Stimulated activated effector memory CD8-positive, alpha-beta T cell treated with anti-CD3 and anti-CD28 coated beads, Interleukin-12 subunit alpha, Interleukin-12 subunit beta, amount 100 ng/mL, for 72 hours (primary cell): ENCODE measurements around the gene ERCC6L2.
A peak's percentile ranks its signal among the peaks of the same experiment; 100 is the strongest.

ENCODE experiments used
- ATAC-seq: fragments of 150-1000 bp; cut with Tn5 transposase; 2 replicates; pipeline ENCODE4 v1.10.0; 2021
- DNase-seq, 2 donors: peaks; one replicate each; pipeline ENCODE4 v3.0.0; 2021 to 2022; ENCODE audit warnings: low spot score in 2 of 2
- H3K27ac Mint-ChIP-seq: one replicate; pipeline ENCODE4 v1.8.0; 2022; ENCODE audit warnings: mild to moderate bottlenecking, mixed read lengths
- H3K36me3 Mint-ChIP-seq: one replicate; pipeline ENCODE4 v1.8.0; 2022; ENCODE audit warnings: mild to moderate bottlenecking, mixed read lengths
- H3K4me1 Mint-ChIP-seq: one replicate; pipeline ENCODE4 v1.8.0; 2022; ENCODE audit warnings: mixed read lengths
- H3K4me3 Mint-ChIP-seq: one replicate; pipeline ENCODE4 v1.8.0; 2022; ENCODE audit warnings: mild to moderate bottlenecking, mixed read lengths
- H3K9me3 Mint-ChIP-seq: one replicate; pipeline ENCODE4 v1.8.0; 2022; ENCODE audit warnings: mixed read lengths

ERCC6L2 gene

GRCh38 chr9:95930277-95930676 lies 54.8 kb downstream of the ERCC6L2 start:
- Mint-ChIP-seq H3K27ac (no peak overlapping the region), H3K4me1 (no peaks in the 10 kb centered on the region), H3K4me3 (no peak overlapping the region), H3K9me3 (no peaks in the 10 kb centered on the region), H3K36me3 (peaks cover 61% of the 10 kb centered on the region)
- no peak for DNase-seq
- ATAC-seq = no peak

- no peak for ATAC-seq
Observed at GRCh38 chr9:95935861-95936578, 60.5 kb downstream of the ERCC6L2 start.

DNA sequence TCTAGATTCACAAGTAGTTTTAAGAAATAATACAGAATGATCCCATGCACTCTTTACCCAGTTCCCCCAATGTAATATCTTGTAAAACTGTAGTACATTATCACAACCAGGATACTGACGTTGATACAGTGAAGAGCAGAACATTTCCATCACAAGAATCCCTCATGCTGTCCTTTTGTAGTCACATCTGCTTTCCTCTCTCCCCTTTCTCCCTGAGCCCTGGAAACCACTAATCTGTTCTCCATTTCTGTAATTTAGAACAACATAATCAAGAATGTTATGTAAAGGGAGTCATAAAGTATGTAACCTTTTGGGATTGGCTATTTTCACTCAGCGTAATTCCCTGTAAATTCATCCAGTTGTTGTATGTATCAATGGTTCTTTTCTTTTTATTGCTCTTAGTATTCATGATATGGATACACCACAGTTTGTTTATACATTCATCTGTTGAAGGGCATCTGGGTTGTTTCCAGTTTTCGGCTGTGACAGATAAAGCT lies 61.1 kb downstream of the ERCC6L2 start:
- no peak overlapping the region for H3K4me3 Mint-ChIP-seq
- DNase-seq (no peak), ATAC-seq (no peak)
- peaks cover 6% of the 10 kb centered on the region for H3K9me3 Mint-ChIP-seq
- peaks cover 7% of the 10 kb centered on the region for H3K4me1 Mint-ChIP-seq
- peaks cover 37% of the 10 kb centered on the region for H3K36me3 Mint-ChIP-seq
- no peak overlapping the region for H3K27ac Mint-ChIP-seq

More at GRCh38 chr9:95935861-95936578, 60.5 kb downstream of the ERCC6L2 start:
- no peak overlapping the region for H3K27ac Mint-ChIP-seq
- H3K9me3 Mint-ChIP-seq = peaks cover 6% of the 10 kb centered on the region
- no peak for DNase-seq
- H3K4me3 Mint-ChIP-seq = no peak overlapping the region
- peaks cover 37% of the 10 kb centered on the region for H3K36me3 Mint-ChIP-seq
- H3K4me1 Mint-ChIP-seq = peaks cover 7% of the 10 kb centered on the region

- peaks cover 37% of the 10 kb centered on the region for H3K36me3 Mint-ChIP-seq
- no peak for DNase-seq
- peaks cover 7% of the 10 kb centered on the region for H3K4me1 Mint-ChIP-seq
- H3K9me3 Mint-ChIP-seq = peaks cover 6% of the 10 kb centered on the region
- no peak for ATAC-seq
- no peak overlapping the region for H3K4me3 Mint-ChIP-seq
- no peak overlapping the region for H3K27ac Mint-ChIP-seq
Observed at GRCh38 chr9:95937131-95937530, 61.6 kb downstream of the ERCC6L2 start.

DNA sequence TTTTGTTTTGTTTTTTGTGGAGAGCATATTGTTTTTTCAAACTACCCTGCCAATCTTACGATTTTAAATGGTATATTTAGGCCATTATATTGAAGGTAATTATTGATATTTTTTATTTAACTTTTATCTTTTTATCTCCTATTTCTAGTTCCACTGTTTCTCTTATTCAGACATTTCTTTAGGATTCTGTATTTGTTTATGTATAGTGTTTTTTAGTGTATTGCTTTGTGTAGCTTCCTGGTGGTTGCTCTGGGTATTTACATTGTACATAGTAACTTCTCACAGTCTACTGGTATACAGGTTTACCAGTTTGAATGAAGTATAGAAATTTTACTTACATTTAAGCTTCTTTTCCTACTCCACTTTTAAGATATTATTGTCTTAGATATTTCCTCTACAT lies 63.2 kb downstream of the ERCC6L2 start:
- Mint-ChIP-seq H3K9me3 (peaks cover 6% of the 10 kb centered on the region), H3K27ac (no peak overlapping the region), H3K4me1 (peaks cover 7% of the 10 kb centered on the region), H3K4me3 (no peak overlapping the region), H3K36me3 (peaks cover 37% of the 10 kb centered on the region)
- DNase-seq (no peak), ATAC-seq (no peak)

DNA sequence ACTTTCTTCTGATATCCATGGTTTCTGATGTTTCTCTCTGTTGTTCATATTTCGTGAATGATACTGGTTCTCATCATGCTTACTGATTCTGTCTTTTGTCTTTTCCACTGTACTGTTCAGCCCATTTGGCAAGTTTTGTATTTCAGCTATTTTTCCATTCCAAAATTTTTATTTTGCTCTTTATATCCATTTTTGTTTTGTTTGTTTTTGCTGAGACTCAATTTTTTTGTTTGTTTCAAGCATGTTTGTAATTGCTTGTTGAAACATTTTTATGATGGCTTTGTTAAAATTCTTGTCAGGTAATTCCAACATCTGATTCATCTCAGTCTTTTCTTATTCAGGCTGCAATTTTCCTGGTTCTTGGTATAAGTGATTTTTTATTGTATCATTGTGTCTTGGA lies 64.0 kb downstream of the ERCC6L2 start:
- peaks cover 6% of the 10 kb centered on the region for H3K9me3 Mint-ChIP-seq
- ATAC-seq = no peak
- H3K4me1 Mint-ChIP-seq = peaks cover 7% of the 10 kb centered on the region
- no peak for DNase-seq
- peaks cover 42% of the 10 kb centered on the region for H3K36me3 Mint-ChIP-seq
- no peak overlapping the region for H3K4me3 Mint-ChIP-seq
- H3K27ac Mint-ChIP-seq = no peak overlapping the region

GRCh38 chr9:95940265-95940664 lies 64.8 kb downstream of the ERCC6L2 start:
- H3K36me3 Mint-ChIP-seq = peaks cover 46% of the 10 kb centered on the region
- peaks cover 7% of the 10 kb centered on the region for H3K4me1 Mint-ChIP-seq
- H3K9me3 Mint-ChIP-seq = peaks cover 6% of the 10 kb centered on the region
- no peak overlapping the region for H3K27ac Mint-ChIP-seq
- DNase-seq (no peak), ATAC-seq (no peak)
- H3K4me3 Mint-ChIP-seq = no peak overlapping the region

- DNase-seq = no peak
- peaks cover 9% of the 10 kb centered on the region for H3K9me3 Mint-ChIP-seq
- H3K36me3 Mint-ChIP-seq = peaks cover 46% of the 10 kb centered on the region
- H3K27ac Mint-ChIP-seq = peak overlapping the region; percentile 50
- no peak for ATAC-seq
- no peak overlapping the region for H3K4me3 Mint-ChIP-seq
- peaks cover 7% of the 10 kb centered on the region for H3K4me1 Mint-ChIP-seq
Observed at GRCh38 chr9:95942016-95942415, 66.5 kb downstream of the ERCC6L2 start.

GRCh38 chr9:95947118-95947517 lies 71.6 kb downstream of the ERCC6L2 start:
- Mint-ChIP-seq H3K4me1 (peaks cover 9% of the 10 kb centered on the region), H3K36me3 (peaks cover 34% of the 10 kb centered on the region), H3K9me3 (peaks cover 10% of the 10 kb centered on the region), H3K27ac (no peak overlapping the region), H3K4me3 (no peak overlapping the region)
- DNase-seq = no peak
- no peak for ATAC-seq

DNA sequence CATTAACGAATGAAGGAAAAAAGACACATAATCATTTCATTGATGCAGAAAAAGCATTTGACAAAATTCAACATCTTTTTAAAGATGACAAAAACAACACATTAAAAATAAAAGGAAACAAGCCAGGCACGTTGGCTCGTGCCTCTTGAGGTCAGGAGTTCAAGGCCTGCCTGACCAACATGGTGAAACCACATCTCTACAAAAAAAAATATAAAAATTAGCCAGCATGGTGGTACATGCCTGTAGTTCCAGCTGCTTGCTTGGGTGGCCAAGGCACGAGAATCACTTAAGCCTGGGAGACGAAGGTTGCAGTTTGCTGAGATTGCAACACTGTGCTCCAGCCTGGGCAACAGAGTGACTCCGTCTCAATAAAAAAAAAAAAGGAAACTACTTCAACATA lies 77.0 kb downstream of the ERCC6L2 start:
- ATAC-seq = no peak
- Mint-ChIP-seq H3K9me3 (peaks cover 7% of the 10 kb centered on the region), H3K4me3 (no peak overlapping the region), H3K36me3 (peaks cover 6% of the 10 kb centered on the region), H3K27ac (no peak overlapping the region), H3K4me1 (peaks cover 19% of the 10 kb centered on the region)
- no peak for DNase-seq

GRCh38 chr9:95953986-95954385 lies 78.5 kb downstream of the ERCC6L2 start:
- Mint-ChIP-seq H3K9me3 (peaks cover 3% of the 10 kb centered on the region), H3K4me1 (peaks cover 19% of the 10 kb centered on the region), H3K4me3 (no peak overlapping the region), H3K36me3 (peaks cover 15% of the 10 kb centered on the region), H3K27ac (peak overlapping the region; percentile 11)
- DNase-seq (no peak), ATAC-seq (peak; percentile 76)

DNA sequence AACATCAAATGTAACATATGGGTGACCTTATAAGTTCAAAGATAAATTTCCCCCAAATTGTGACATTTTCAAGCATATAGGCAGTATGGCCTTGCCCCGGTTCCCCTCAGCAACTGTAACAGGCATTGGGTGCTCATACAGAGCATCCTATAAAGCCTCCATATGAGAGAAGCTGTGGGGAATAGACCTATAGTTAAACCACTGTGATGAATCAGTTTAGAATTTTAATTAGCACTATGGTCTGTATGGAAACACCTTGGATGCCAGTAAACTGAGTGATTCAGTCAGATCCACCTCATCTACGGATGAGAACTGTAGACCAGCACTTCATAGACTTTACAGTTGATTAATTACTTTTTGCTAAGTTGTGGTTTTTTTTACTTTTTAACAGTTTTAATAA lies 79.4 kb downstream of the ERCC6L2 start:
- Mint-ChIP-seq H3K4me3 (no peak overlapping the region), H3K27ac (peak overlapping the region; percentile 11), H3K9me3 (peaks cover 3% of the 10 kb centered on the region), H3K36me3 (peaks cover 9% of the 10 kb centered on the region), H3K4me1 (peaks cover 19% of the 10 kb centered on the region)
- ATAC-seq (peak; percentile 99), DNase-seq (no peak)

DNA sequence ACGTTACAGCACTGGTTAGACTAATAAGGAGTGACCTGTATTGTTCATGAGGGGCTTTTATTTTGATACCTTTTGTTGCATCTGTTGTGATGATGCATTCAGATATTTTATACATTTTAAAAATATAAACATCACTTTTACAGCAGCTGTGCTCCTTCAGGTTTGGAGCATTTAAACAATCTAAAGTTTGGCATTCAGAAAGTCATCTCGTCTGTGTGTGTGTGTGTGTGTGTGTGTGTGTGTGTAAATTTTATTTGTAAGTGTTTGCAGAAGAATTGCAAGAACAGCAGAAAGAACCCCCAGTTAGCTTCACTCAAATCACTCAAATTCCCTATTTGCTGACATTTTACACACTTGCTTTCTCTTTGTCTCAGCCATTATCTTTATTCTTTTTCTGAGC lies 87.4 kb downstream of the ERCC6L2 start:
- Mint-ChIP-seq H3K4me1 (no peaks in the 10 kb centered on the region), H3K9me3 (peaks cover 3% of the 10 kb centered on the region), H3K27ac (no peak overlapping the region), H3K4me3 (no peak overlapping the region), H3K36me3 (peaks cover 17% of the 10 kb centered on the region)
- ATAC-seq = no peak
- DNase-seq = no peak

GRCh38 chr9:95963659-95964058 lies 88.2 kb downstream of the ERCC6L2 start:
- ATAC-seq = no peak
- peaks cover 3% of the 10 kb centered on the region for H3K9me3 Mint-ChIP-seq
- peaks cover under 1% of the 10 kb centered on the region for H3K4me1 Mint-ChIP-seq

DNA sequence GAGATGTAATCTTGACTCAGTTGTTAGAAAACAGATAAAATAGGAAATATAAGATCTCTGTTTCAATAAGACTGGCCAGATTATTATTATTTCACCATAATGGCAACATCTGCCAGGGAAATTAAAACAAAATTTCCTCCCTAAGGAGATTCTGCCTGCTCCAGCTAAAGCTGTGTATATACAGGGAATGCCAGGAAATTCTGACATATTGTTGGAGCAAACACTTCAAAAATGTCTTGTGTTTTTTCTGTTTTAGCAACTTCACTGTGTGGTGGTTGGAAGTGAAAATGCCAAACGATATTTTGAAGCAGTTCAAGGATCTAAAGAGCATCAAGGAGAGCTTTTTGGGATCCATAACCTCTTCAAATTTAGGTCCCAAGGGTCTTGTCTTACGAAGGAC lies 90.8 kb downstream of the ERCC6L2 start:
- Mint-ChIP-seq H3K4me3 (no peak overlapping the region), H3K27ac (no peak overlapping the region), H3K36me3 (peaks cover 17% of the 10 kb centered on the region), H3K9me3 (peaks cover 3% of the 10 kb centered on the region), H3K4me1 (peaks cover 7% of the 10 kb centered on the region)
- no peak for DNase-seq
- ATAC-seq = no peak

More at GRCh38 chr9:95963659-95964058, 88.2 kb downstream of the ERCC6L2 start:
- Mint-ChIP-seq H3K4me3 (no peak overlapping the region), H3K27ac (no peak overlapping the region), H3K36me3 (peaks cover 10% of the 10 kb centered on the region)
- DNase-seq = no peak

DNA sequence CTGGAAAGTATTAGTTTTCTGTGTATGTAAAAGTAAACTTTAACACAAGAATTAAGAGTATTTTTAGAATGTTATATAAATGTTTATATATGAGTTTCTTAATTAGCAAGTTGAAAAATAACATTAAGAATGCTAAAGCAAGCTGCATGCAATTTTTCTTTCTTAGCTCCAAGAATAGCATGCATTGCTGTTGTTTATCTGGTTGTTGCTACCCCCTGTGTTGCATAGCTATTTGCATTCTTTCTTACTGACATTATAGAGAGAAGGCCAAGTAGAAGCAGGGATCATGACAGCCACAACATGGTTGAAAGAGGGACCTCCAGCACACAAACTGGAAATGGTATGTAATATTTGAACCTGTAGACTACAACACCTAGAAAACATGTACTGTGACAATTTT lies 94.8 kb downstream of the ERCC6L2 start:
- H3K36me3 Mint-ChIP-seq = peaks cover 32% of the 10 kb centered on the region
- H3K4me1 Mint-ChIP-seq = peaks cover 22% of the 10 kb centered on the region
- H3K27ac Mint-ChIP-seq = no peak overlapping the region
- no peak for ATAC-seq
- DNase-seq = no peak
- H3K4me3 Mint-ChIP-seq = no peak overlapping the region
- peaks cover 2% of the 10 kb centered on the region for H3K9me3 Mint-ChIP-seq
